Measurements from ENCODE around the gene FAM89A.

DNA sequence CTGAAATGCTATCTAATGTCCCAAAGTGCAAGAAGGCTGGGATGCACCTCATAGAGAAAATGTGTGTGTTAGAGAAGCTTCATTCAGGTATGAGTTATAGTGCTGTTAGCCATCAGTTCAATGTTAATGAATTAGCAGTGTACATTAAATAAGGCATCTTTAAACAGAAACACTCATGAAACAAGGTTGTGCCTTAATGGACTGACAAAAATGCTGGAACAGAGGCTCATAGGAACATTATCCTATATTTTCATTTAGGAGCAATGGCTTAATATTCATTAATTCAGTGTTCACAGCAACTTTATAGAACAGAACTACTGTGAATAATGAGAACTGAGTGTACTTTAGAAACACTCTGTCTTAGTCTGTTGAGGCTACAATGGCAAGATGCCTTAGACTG lies 15.2 kb upstream of the FAM89A start:
- TF ChIP-seq EZH2 (IDR thresholded peaks at IDR 0.05; ENCODE audit: low read length, missing control alignments): no peak
- TF ChIP-seq, protein P1, sequence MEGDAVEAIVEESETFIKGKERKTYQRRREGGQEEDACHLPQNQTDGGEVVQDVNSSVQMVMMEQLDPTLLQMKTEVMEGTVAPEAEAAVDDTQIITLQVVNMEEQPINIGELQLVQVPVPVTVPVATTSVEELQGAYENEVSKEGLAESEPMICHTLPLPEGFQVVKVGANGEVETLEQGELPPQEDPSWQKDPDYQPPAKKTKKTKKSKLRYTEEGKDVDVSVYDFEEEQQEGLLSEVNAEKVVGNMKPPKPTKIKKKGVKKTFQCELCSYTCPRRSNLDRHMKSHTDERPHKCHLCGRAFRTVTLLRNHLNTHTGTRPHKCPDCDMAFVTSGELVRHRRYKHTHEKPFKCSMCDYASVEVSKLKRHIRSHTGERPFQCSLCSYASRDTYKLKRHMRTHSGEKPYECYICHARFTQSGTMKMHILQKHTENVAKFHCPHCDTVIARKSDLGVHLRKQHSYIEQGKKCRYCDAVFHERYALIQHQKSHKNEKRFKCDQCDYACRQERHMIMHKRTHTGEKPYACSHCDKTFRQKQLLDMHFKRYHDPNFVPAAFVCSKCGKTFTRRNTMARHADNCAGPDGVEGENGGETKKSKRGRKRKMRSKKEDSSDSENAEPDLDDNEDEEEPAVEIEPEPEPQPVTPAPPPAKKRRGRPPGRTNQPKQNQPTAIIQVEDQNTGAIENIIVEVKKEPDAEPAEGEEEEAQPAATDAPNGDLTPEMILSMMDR (conservative IDR thresholded peaks at IDR 0.05 in 1 of 2, IDR thresholded peaks at IDR 0.05 in 1 of 2; ENCODE audit: low read depth in 1 of 2, low read length in 2 of 2): no peak

Measured in fibroblast of lung (primary cell).